KG1 (cell line): ENCODE measurements around the gene TNKS1BP1.

ENCODE experiments used
- DNase-seq: peaks from one replicate; lab custom pipeline; 2025; lab: John Stamatoyannopoulos, UW

TNKS1BP1 gene

DNA sequence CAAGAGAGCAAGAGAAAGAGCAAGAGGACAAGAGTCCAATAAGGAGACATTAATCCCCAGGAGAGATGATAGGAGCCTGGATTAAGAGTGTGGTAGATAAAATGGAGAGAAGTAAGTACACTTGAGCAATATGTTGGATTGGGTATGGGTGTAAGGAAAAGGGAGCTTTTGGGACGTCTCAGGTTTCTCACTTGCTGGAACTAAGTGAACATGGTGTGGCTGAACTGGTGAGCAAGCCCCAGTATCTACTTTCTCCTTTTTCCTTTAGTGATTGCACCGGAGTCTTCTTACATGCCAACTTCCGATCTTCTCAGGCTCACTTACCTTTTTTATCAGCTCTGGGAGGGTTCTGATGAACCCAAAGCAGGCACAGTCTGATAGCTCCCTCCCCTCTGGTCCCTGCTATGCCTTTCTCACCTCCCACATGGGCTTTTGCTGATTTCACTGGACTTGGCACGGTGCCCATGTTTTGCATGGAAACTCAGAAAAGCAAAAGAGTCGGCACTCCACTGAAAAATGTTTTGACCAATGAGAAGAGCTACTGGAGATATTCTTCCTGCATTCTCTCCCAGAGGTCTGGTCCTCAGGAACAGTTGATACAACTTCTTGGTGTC lies 73.2 kb downstream of the TNKS1BP1 start:
- DNase-seq = no peak

DNA sequence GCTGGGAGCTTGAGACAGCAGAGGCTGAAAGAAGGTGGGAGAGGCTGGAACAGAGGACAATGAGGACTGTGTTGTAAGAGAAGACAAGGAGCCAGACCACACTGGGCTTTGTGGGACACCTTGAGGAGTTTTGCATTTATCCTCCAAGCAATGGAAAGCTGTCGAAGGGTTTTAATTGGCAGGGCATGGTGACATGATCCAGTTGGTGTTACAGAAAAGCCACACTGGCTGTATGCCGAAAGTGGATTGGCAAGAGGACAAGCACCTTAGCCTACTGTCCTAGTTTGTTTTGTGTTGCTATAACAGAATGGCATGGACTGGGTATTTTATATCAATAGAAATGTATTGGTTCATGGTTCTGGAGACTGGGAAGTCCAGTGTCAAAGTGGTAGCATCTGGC lies 73.7 kb downstream of the TNKS1BP1 start:
- DNase-seq = no peak
